CD8-positive, alpha-beta memory T cell (primary cell): ENCODE measurements around the gene FXYD4. TPM values are rescaled to one million over a fixed set of nuclear protein-coding genes. Genes with fewer than 3 reads are reported as not detected.
A peak's percentile ranks its signal among the peaks of the same experiment; 100 is the strongest.

Source experiments
- CTCF ChIA-PET: fragments of 350-600 bp; sonication (Branson Sonifier 250); formaldehyde crosslinking; loops from one replicate; lab custom pipeline; 2021; ENCODE audit warnings: antibody characterized with exemption; lab: Charles Lee
- POLR2A ChIA-PET: fragments of 350-600 bp; sonication (Branson Sonifier 250); formaldehyde crosslinking; loops from one replicate; lab custom pipeline; 2021; ENCODE audit warnings: antibody characterized with exemption; lab: Charles Lee
- DNase-seq, 5 donors: peaks; one replicate each; pipeline versions ENCODE4 v3.0.0 to v3.0.0-alpha.2; 2020 to 2022; ENCODE audit warnings: mixed read lengths in 1 of 5
- H3K27ac ChIP-seq: one replicate; pipeline ENCODE4 v1.7.0; 2013; ENCODE audit warnings: low read depth, mild to moderate bottlenecking, low read length, moderate library complexity
- H3K27me3 ChIP-seq: 2 replicates; pipeline ENCODE4 v1.7.0; 2013; ENCODE audit warnings: low read length, mild to moderate bottlenecking; ENCODE audit not compliant: insufficient read depth, poor library complexity, severe bottlenecking
- H3K36me3 ChIP-seq: 2 replicates; pipeline ENCODE4 v1.7.0; 2013; ENCODE audit warnings: mild to moderate bottlenecking, low read length, moderate library complexity; ENCODE audit not compliant: insufficient read depth
- H3K4me1 ChIP-seq: 2 replicates; pipeline ENCODE4 v1.7.0; 2013; ENCODE audit warnings: mild to moderate bottlenecking, low read length, moderate library complexity; ENCODE audit not compliant: insufficient read depth
- H3K4me3 ChIP-seq: 2 replicates; pipeline ENCODE4 v1.7.0; 2013; ENCODE audit warnings: mild to moderate bottlenecking, low read length
- H3K9me3 ChIP-seq: 2 replicates; pipeline ENCODE4 v1.7.0; 2013; ENCODE audit warnings: mild to moderate bottlenecking, low read length
- H3K27ac Mint-ChIP-seq, 8 donors: one replicate each; pipeline ENCODE4 v1.8.0; 2020 to 2021; ENCODE audit warnings: mixed read lengths in 8 of 8, mild to moderate bottlenecking in 6 of 8, inconsistent platforms in 3 of 8, moderate library complexity in 3 of 8
- H3K27me3 Mint-ChIP-seq, 2 donors: one replicate each; pipeline ENCODE4 v1.8.0; 2020 to 2021; ENCODE audit warnings: mixed read lengths in 2 of 2, mild to moderate bottlenecking in 1 of 2, moderate library complexity in 1 of 2
- H3K36me3 Mint-ChIP-seq, 3 donors: one replicate each; pipeline ENCODE4 v1.8.0; 2020 to 2021; ENCODE audit warnings: mixed read lengths in 3 of 3, inconsistent platforms in 1 of 3, mild to moderate bottlenecking in 1 of 3
- H3K4me1 Mint-ChIP-seq, 3 donors: one replicate each; pipeline ENCODE4 v1.8.0; 2020 to 2021; ENCODE audit warnings: mixed read lengths in 3 of 3, inconsistent platforms in 1 of 3, mild to moderate bottlenecking in 1 of 3
- H3K4me3 Mint-ChIP-seq, 7 donors: one replicate each; pipeline ENCODE4 v1.8.0; 2020 to 2021; ENCODE audit warnings: mixed read lengths in 7 of 7, mild to moderate bottlenecking in 6 of 7, moderate library complexity in 4 of 7, inconsistent platforms in 2 of 7
- H3K9me3 Mint-ChIP-seq, 5 donors: one replicate each; pipeline ENCODE4 v1.8.0; 2020 to 2022; ENCODE audit warnings: mixed read lengths in 5 of 5, mild to moderate bottlenecking in 3 of 5, moderate library complexity in 2 of 5, inconsistent platforms in 1 of 5
- polyA plus RNA-seq: library from polyadenylated mRNA; unstranded; fragments of 300-500 nt; fragmentation: Illumina TruSeq; gene quantifications from one replicate; pipeline ENCODE4 v1.2.3, GENCODE V29; 2021
- total RNA-seq, 2 experiments: library from RNA; stranded (reverse); gene quantifications; one replicate each; pipeline ENCODE4 v1.2.3, GENCODE V29; 2021

Gene FXYD4
- total and polyA plus RNA-seq, 3 experiments from 2014 or later: not detected

- Mint-ChIP-seq H3K4me3 (peak overlapping the region; percentile 96 to 100 (median 99)), H3K27me3 (peaks cover 0 to 2% of the 10 kb centered on the region in 2 donors), H3K36me3 (peaks cover 0 to 23% (median 0%) of the 10 kb centered on the region in 3 donors), H3K4me1 (peaks cover 12 to 25% (median 13%) of the 10 kb centered on the region in 3 donors), H3K27ac (peak overlapping the region; percentile 97 to 100 (median 99)), H3K9me3 (no peaks in the 10 kb centered on the region)
- peak; percentile 60 to 87 (median 71) for DNase-seq
- Histone ChIP-seq H3K36me3 (no peaks in the 10 kb centered on the region), H3K4me1 (peaks cover 22% of the 10 kb centered on the region), H3K4me3 (peak overlapping the region; percentile 97), H3K9me3 (no peaks in the 10 kb centered on the region), H3K27me3 (no peaks in the 10 kb centered on the region), H3K27ac (peak overlapping the region; percentile 100)
- CTCF ChIA-PET: interaction anchor here (1.1 to 2.2 kb wide), 7 partner anchors 9 to 116 kb away, joined by 3 to 14 read pairs (median 4); no protein-coding TSS in a partner anchor
- POLR2A ChIA-PET: interaction anchor here (0.6 to 1.7 kb wide), 10 partner anchors 9 to 272 kb away, joined by 3 to 24 read pairs (median 4); partner anchors contain the start of genes CSGALNACT2 and ZNF487
Observed at GRCh38 chr10:43409385-43410109, 38.1 kb downstream of the FXYD4 start.

- no peaks in the 10 kb centered on the region for H3K27me3 ChIP-seq
- ChIA-PET POLR2A (interaction anchor here (0.6 to 1.7 kb wide), 5 partner anchors 9 to 272 kb away, joined by 3 to 24 read pairs (median 13); partner anchors contain the start of genes CSGALNACT2 and ZNF487), CTCF (interaction anchor here (1.3 to 2.2 kb wide), 6 partner anchors 8 to 44 kb away, joined by 3 to 14 read pairs (median 4); no protein-coding TSS in a partner anchor)
Observed at GRCh38 chr10:43410345-43410744, 38.9 kb downstream of the FXYD4 start.

GRCh38 chr10:43411536-43411935, 40.1 kb downstream of the FXYD4 start:
- ChIA-PET POLR2A (no interaction called here), CTCF (interaction anchor here (1.0 to 1.3 kb wide), 2 partner anchors 10 to 22 kb away, joined by 3 read pairs; no protein-coding TSS in a partner anchor)
- Histone ChIP-seq H3K27me3 (no peaks in the 10 kb centered on the region), H3K27ac (no peak overlapping the region), H3K4me1 (peaks cover 8% of the 10 kb centered on the region), H3K36me3 (no peaks in the 10 kb centered on the region), H3K4me3 (no peak overlapping the region), H3K9me3 (no peaks in the 10 kb centered on the region)
- H3K4me3 Mint-ChIP-seq: peak overlapping the region in 1 of 7 donors; percentile 80
- H3K4me1 Mint-ChIP-seq: peaks cover 6 to 11% (median 8%) of the 10 kb centered on the region in 3 donors
- no peak for DNase-seq
- H3K27ac Mint-ChIP-seq: peak overlapping the region in 4 of 8 donors; percentile 4 to 98 (median 48)
- peaks cover 0 to 2% of the 10 kb centered on the region in 2 donors for H3K27me3 Mint-ChIP-seq
- no peaks in the 10 kb centered on the region for H3K9me3 Mint-ChIP-seq
- peaks cover 0 to 15% (median 0%) of the 10 kb centered on the region in 3 donors for H3K36me3 Mint-ChIP-seq

More at GRCh38 chr10:43410345-43410744, 38.9 kb downstream of the FXYD4 start:
- Histone ChIP-seq H3K27ac (peak overlapping the region; percentile 100), H3K4me1 (peaks cover 15% of the 10 kb centered on the region), H3K36me3 (no peaks in the 10 kb centered on the region), H3K9me3 (no peaks in the 10 kb centered on the region), H3K4me3 (no peak overlapping the region)
- H3K9me3 Mint-ChIP-seq: no peaks in the 10 kb centered on the region
- peaks cover 0 to 2% of the 10 kb centered on the region in 2 donors for H3K27me3 Mint-ChIP-seq
- peak overlapping the region; percentile 96 to 100 (median 99) for H3K4me3 Mint-ChIP-seq
- no peak for DNase-seq
- H3K27ac Mint-ChIP-seq: peak overlapping the region; percentile 97 to 100 (median 99)
- H3K36me3 Mint-ChIP-seq: peaks cover 0 to 19% (median 0%) of the 10 kb centered on the region in 3 donors
- H3K4me1 Mint-ChIP-seq: peaks cover 8 to 21% (median 9%) of the 10 kb centered on the region in 3 donors

DNA sequence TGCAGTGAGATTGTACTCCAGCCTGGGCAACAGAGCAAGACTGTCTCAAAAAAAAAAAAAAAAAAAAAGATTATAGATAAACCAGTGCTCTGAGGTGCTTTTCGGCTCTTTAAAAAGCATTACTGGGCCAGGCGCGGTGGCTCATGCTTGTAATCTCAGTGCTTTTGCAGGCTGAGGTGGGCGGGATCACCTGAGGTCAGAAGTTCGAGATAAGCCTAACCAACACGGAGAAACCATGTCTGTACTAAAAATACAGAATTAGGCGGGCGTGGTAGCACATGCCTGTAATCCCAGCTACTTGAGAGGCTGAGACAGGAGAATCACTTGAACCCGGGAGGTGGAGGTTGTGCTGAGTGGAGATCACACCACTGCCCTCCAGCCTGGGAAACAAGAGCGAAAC, 44.1 kb downstream of the FXYD4 start:
- H3K4me3 Mint-ChIP-seq: no peak overlapping the region
- no peak overlapping the region for H3K27ac Mint-ChIP-seq
- no peaks in the 10 kb centered on the region for H3K9me3 ChIP-seq
- H3K36me3 Mint-ChIP-seq: peaks cover 0 to under 1% (median 0%) of the 10 kb centered on the region in 3 donors
- no peaks in the 10 kb centered on the region for H3K27me3 ChIP-seq
- no peak for DNase-seq
- ChIA-PET POLR2A (no interaction called here), CTCF (no interaction called here)
- H3K9me3 Mint-ChIP-seq: no peaks in the 10 kb centered on the region
- peaks cover 23 to 30% (median 25%) of the 10 kb centered on the region in 3 donors for H3K4me1 Mint-ChIP-seq
- H3K4me3 ChIP-seq: no peak overlapping the region
- H3K27me3 Mint-ChIP-seq: no peaks in the 10 kb centered on the region
- no peaks in the 10 kb centered on the region for H3K36me3 ChIP-seq
- H3K27ac ChIP-seq: no peak overlapping the region
- H3K4me1 ChIP-seq: peaks cover 29% of the 10 kb centered on the region

- Histone ChIP-seq H3K4me3 (no peak overlapping the region), H3K27ac (peak overlapping the region; percentile 82), H3K27me3 (no peaks in the 10 kb centered on the region), H3K9me3 (no peaks in the 10 kb centered on the region), H3K36me3 (no peaks in the 10 kb centered on the region), H3K4me1 (peaks cover 37% of the 10 kb centered on the region)
- Mint-ChIP-seq H3K9me3 (no peaks in the 10 kb centered on the region), H3K27ac (peak overlapping the region; percentile 90 to 100 (median 94)), H3K4me3 (peak overlapping the region; percentile 61 to 73 (median 67)), H3K36me3 (peaks cover 0 to 4% (median 0%) of the 10 kb centered on the region in 3 donors), H3K27me3 (no peaks in the 10 kb centered on the region), H3K4me1 (peaks cover 33 to 39% (median 38%) of the 10 kb centered on the region in 3 donors)
- DNase-seq: peak; percentile 24 to 67 (median 51)
- ChIA-PET CTCF (interaction anchor here (2.5 kb wide), 1 partner anchor 8 kb away, joined by 14 read pairs; the partner anchor contains the start of gene HNRNPF), POLR2A (interaction anchor here (0.6 to 2.9 kb wide), 4 partner anchors 9 to 25 kb away, joined by 3 to 24 read pairs (median 3); partner anchors contain the start of gene HNRNPF)
Observed at GRCh38 chr10:43417950-43418768, 46.7 kb downstream of the FXYD4 start.

- H3K4me1 Mint-ChIP-seq: peaks cover 33 to 39% (median 38%) of the 10 kb centered on the region in 3 donors
- H3K27ac Mint-ChIP-seq: peak overlapping the region; percentile 83 to 100 (median 95)
- Histone ChIP-seq H3K9me3 (no peaks in the 10 kb centered on the region), H3K4me3 (peak overlapping the region; percentile 90), H3K4me1 (peaks cover 37% of the 10 kb centered on the region), H3K27ac (peak overlapping the region; percentile 88), H3K36me3 (no peaks in the 10 kb centered on the region), H3K27me3 (no peaks in the 10 kb centered on the region)
- H3K9me3 Mint-ChIP-seq: no peaks in the 10 kb centered on the region
- peak overlapping the region; percentile 75 to 94 (median 78) for H3K4me3 Mint-ChIP-seq
- H3K36me3 Mint-ChIP-seq: peaks cover 0 to 4% (median 0%) of the 10 kb centered on the region in 3 donors
- ChIA-PET CTCF (interaction anchor here (0.8 to 2.5 kb wide), 10 partner anchors 10 to 197 kb away, joined by 3 to 14 read pairs (median 4); partner anchors contain the start of genes HNRNPF and ZNF487), POLR2A (interaction anchor here (1.0 to 2.9 kb wide), 6 partner anchors 11 to 153 kb away, joined by 3 to 24 read pairs (median 4); partner anchors contain the start of genes HNRNPF and ZNF487)
- DNase-seq: no peak
- H3K27me3 Mint-ChIP-seq: no peaks in the 10 kb centered on the region
Observed at GRCh38 chr10:43419997-43420368, 48.5 kb downstream of the FXYD4 start.
